Kidney (tissue), 14 donors: Measurements from ENCODE around the gene GTPBP6. TPM values are rescaled to one million over a fixed set of nuclear protein-coding genes. Genes with fewer than 3 reads are reported as not detected.

ENCODE experiments used
- DNase-seq, 5 donors: peaks; one replicate each; pipeline ENCODE4 v3.0.0-alpha.2; 2013 to 2020
- FAIRE-seq: peaks from 2 replicates; lab custom pipeline; 2012; peaks lifted over from hg19 to GRCh38; lab: Jason Lieb, UNC
- H3K27ac ChIP-seq, 2 donors: one replicate each; pipeline ENCODE4 v1.7.0; 2013; ENCODE audit warnings: low read depth in 2 of 2, low read length in 2 of 2, inconsistent platforms in 1 of 2
- H3K27me3 ChIP-seq: one replicate; pipeline ENCODE4 v1.7.1; 2013; ENCODE audit warnings: low read length, inconsistent platforms; ENCODE audit not compliant: control insufficient read depth, insufficient read depth
- H3K36me3 ChIP-seq, 3 donors: one replicate each; pipeline versions ENCODE4 v1.7.0 to v1.7.1; 2013; ENCODE audit warnings: low read length in 3 of 3, control low read depth in 1 of 3, inconsistent platforms in 1 of 3; ENCODE audit not compliant: insufficient read depth in 3 of 3, control insufficient read depth in 2 of 3
- H3K4me1 ChIP-seq, 3 donors: one replicate each; pipeline versions ENCODE4 v1.7.0 to v1.7.1; 2013; ENCODE audit warnings: low read length in 3 of 3, inconsistent platforms in 1 of 3, low read depth in 1 of 3; ENCODE audit not compliant: control insufficient read depth in 2 of 3, insufficient read depth in 2 of 3
- H3K4me3 ChIP-seq, 3 donors: one replicate each; pipeline versions ENCODE4 v1.7.0 to v1.8.1; 2013; ENCODE audit warnings: low read length in 3 of 3, control low read depth in 1 of 3, inconsistent platforms in 1 of 3
- H3K9ac ChIP-seq, 3 donors: one replicate each; pipeline versions ENCODE4 v1.7.0 to v1.7.1; 2013; ENCODE audit warnings: low read length in 3 of 3, control low read depth in 1 of 3, inconsistent platforms in 1 of 3
- H3K9me3 ChIP-seq, 3 donors: one replicate each; pipeline versions ENCODE4 v1.7.0 to v1.7.1; 2013; ENCODE audit warnings: low read length in 3 of 3, control low read depth in 1 of 3, inconsistent platforms in 1 of 3; ENCODE audit not compliant: control insufficient read depth in 2 of 3, insufficient read depth in 1 of 3
- intact Hi-C: fragments of 100-400 bp; cut with DNase I; formaldehyde crosslinking; loops from one replicate; pipeline ENCODE4 v1.11.1; 2022
- polyA plus RNA-seq: library from polyadenylated mRNA; stranded (reverse); fragments of 350-450 nt; fragmentation: Illumina TruSeq; extraction: RNeasy Lipid Tissue Mini Kit (QIAGEN cat#74804); gene quantifications from one replicate; pipeline ENCODE4 v1.2.3, GENCODE V29; 2014; ENCODE audit warnings: low read depth, low replicate concordance; ENCODE audit not compliant: insufficient read depth
- total RNA-seq: library from RNA; stranded (reverse); fragmentation: NEBNext Ultra II Directional; extraction: Animal tissue kit (Norgen Biotek cat#: 25700); gene quantifications from one replicate; pipeline ENCODE4 v1.2.1, GENCODE V29; 2021
- TF ChIP-seq, protein P1 (sequence below): IDR thresholded peaks from 3 replicates; pipeline ENCODE4 v1.5.1; 2012; ENCODE audit warnings: mild to moderate bottlenecking, moderate library complexity, borderline replicate concordance; ENCODE audit not compliant: insufficient read depth; ENCODE audit errors: extremely low read depth
- donor health status: control.
- donor health status: control.
- donor health status: control.
- donor health status: control.
- donor health status: control.
- donor health status: DM: yes; HTN: yes; CAD: no.
- donor health status: Normal renal cell carcinoma (clear cell type).

Gene GTPBP6
- total and polyA plus RNA-seq, 2 donors from 2014 or later: 50.1 to 61.9 TPM

DNA sequence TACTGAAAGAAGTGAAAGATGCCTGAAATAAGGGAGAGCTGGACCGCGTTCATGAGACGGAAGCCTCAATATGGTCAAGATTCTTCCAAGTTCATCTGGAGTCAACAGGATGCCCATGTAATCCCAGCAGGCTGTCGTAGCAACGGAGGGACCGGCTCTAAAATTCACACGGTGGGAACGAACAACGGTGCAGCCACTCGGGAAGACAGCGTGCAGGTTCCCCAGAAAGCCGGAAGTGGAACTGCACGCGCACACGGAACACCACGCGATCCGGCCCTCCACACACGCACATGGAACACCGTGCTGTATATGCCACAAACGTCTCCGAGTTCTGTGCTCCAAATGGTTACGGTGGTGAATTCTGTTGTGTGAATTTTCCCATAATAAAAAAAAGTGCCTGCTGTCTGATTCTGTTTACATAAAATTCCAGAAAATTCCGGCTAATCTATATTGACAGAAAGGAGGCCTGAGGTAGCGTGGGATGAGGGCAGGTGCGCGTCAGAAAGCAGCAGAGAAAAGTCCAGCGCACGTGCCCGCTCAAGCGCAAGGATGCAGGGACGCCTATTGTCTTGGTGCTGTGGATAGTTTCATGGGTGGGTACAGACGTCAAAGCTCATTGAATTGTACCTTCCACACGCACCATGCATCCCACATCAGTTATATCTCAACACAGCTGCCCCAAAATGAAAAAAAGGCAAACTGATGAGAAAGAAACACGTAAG is 36.9 kb upstream of the GTPBP6 start:
- no peaks in the 10 kb centered on the region for H3K4me1 ChIP-seq

DNA sequence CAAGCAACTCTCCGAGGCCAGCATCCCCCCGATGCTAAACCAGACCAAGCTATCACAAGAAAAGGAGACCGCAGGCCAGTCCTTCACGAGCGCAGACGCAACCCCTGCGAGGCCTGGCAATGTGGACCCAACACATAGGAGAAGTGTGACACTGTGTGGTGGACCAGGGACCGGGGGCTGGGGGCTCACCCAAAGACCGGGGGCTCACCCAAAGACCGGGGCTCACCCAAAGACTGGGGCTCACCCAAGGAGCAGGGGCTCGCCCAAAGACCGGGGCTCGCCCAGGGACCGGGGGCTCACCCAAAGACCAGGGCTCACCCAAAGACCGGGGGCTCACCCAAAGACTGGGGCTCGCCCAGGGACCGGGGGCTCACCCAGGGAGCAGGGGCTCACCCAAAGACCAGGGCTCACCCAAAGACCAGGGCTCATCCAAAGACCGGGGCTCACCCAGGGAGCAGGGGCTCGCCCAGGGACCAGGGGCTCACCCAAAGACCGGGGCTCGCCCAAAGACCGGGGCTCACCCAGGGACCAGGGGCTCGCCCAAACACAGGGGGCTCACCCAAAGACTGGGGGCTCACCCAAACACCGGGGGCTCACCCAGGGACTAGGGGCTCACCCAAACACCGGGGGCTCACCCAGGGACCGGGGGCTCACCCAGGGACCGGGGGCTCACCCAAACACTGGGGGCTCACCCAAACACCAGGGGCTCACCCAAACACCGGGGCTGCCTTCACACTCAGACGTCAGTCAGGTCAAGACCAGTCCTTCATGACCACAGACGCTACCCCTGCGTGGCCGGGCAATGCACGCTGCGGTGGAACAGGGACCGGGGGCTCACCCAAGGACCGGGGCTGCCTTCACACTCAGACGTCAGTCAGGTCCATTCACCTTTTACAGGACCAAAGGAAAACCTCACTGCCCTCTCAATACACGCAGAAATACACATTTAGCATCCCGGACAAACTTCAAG is 35.3 kb upstream of the GTPBP6 start:
- TF ChIP-seq, protein P1, sequence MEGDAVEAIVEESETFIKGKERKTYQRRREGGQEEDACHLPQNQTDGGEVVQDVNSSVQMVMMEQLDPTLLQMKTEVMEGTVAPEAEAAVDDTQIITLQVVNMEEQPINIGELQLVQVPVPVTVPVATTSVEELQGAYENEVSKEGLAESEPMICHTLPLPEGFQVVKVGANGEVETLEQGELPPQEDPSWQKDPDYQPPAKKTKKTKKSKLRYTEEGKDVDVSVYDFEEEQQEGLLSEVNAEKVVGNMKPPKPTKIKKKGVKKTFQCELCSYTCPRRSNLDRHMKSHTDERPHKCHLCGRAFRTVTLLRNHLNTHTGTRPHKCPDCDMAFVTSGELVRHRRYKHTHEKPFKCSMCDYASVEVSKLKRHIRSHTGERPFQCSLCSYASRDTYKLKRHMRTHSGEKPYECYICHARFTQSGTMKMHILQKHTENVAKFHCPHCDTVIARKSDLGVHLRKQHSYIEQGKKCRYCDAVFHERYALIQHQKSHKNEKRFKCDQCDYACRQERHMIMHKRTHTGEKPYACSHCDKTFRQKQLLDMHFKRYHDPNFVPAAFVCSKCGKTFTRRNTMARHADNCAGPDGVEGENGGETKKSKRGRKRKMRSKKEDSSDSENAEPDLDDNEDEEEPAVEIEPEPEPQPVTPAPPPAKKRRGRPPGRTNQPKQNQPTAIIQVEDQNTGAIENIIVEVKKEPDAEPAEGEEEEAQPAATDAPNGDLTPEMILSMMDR: no peak

More for the DNA sequence above, 36.9 kb upstream of the GTPBP6 start:
- Histone ChIP-seq H3K27ac (no peak overlapping the region), H3K4me3 (no peak overlapping the region), H3K9ac (no peak overlapping the region), H3K36me3 (peaks cover 0 to 3% (median 0%) of the 10 kb centered on the region in 3 donors), H3K27me3 (no peaks in the 10 kb centered on the region), H3K9me3 (peaks cover 0 to 2% (median 0%) of the 10 kb centered on the region in 3 donors)
- intact Hi-C loops: no loop called here
- DNase-seq (peak in 1 of 5 donors; percentile 35), FAIRE-seq (no peak)
- TF ChIP-seq, protein P1: no peak

DNA sequence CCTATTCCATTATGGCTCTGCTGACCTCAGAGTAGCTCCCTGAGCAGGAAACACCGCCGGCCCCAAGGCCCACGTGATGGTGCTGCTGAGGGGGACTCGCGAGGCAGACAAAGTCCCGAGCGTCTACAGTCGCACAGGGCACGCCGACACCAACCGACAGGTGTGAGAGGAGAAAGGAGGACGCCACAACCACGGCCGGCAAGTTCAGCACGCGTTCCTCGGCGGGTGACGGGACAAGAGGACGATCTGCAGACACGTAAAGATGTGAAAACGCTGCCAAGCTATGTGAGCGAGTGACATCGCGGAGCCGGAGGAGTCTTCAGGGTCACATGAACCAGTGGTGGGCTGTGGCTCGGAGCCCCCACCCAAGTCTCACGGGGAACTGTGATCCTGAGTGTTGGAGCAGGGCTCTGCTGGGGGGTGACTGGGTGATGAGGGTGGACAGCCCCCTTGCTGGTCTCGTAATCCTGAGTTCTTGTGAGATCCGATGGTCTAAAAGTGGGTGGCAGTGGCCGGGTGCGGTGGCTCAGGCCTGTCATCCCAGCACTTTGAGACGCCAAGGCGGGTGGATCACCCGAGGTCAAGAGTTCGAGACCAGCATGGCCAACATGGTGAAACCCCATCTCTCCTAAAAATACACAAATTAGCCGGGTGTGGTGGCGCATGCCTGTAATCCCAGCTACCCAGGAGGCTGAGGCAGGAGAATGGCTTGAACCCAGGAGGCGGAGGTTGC is 34.2 kb upstream of the GTPBP6 start:
- intact Hi-C loops: no loop called here
- no peak for FAIRE-seq
- peak in 1 of 5 donors; percentile 56 for DNase-seq
- Histone ChIP-seq H3K9me3 (no peaks in the 10 kb centered on the region), H3K36me3 (no peaks in the 10 kb centered on the region), H3K4me1 (no peaks in the 10 kb centered on the region), H3K27ac (no peak overlapping the region), H3K9ac (no peak overlapping the region), H3K27me3 (no peaks in the 10 kb centered on the region), H3K4me3 (no peak overlapping the region)
- TF ChIP-seq, protein P1: no peak

More for the DNA sequence above, 35.3 kb upstream of the GTPBP6 start:
- Histone ChIP-seq H3K4me3 (no peak overlapping the region), H3K4me1 (no peaks in the 10 kb centered on the region), H3K36me3 (no peaks in the 10 kb centered on the region), H3K27me3 (no peaks in the 10 kb centered on the region), H3K9ac (no peak overlapping the region), H3K9me3 (no peaks in the 10 kb centered on the region), H3K27ac (no peak overlapping the region)
- FAIRE-seq (no peak), DNase-seq (peak in 1 of 5 donors; percentile 66)
- intact Hi-C loops: no loop called here
